NB4 (cell line): ENCODE data around the gene DGKD.

Source experiments
- POLR2A ChIP-seq: IDR thresholded peaks from 2 replicates; pipeline ENCODE4 v1.6.1; 2011; ENCODE audit warnings: mild to moderate bottlenecking; ENCODE audit not compliant: insufficient read length; ENCODE audit errors: extremely low read depth
- TF ChIP-seq, protein P1 (sequence below): IDR thresholded peaks from one replicate; pipeline ENCODE4 v1.5.1; 2012; ENCODE audit warnings: low read depth, low read length
- TF ChIP-seq, protein P2 (sequence below): IDR thresholded peaks from 2 replicates; pipeline ENCODE4 v1.6.1; 2011; ENCODE audit warnings: low read depth, low read length

DNA sequence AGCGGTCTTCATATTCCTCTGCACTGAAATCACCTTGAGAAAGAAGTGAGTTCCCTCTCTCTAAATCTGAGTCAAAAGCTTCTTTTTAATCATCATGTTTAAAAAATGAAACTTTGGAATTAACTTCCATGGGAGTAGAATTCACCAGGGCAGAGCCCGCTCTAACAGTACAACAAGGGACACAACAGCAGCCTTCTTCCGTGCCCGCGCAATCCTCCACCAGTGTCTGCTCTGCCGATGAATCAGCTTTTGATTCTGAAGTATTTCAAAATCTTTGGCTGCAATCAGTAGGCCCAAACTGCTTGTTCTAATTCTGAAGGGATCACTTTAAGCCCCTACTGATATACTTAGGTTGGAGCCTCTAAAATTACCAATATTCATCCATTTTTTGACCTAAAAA is 135.4 kb downstream of the DGKD start:
- TF ChIP-seq, protein P1, sequence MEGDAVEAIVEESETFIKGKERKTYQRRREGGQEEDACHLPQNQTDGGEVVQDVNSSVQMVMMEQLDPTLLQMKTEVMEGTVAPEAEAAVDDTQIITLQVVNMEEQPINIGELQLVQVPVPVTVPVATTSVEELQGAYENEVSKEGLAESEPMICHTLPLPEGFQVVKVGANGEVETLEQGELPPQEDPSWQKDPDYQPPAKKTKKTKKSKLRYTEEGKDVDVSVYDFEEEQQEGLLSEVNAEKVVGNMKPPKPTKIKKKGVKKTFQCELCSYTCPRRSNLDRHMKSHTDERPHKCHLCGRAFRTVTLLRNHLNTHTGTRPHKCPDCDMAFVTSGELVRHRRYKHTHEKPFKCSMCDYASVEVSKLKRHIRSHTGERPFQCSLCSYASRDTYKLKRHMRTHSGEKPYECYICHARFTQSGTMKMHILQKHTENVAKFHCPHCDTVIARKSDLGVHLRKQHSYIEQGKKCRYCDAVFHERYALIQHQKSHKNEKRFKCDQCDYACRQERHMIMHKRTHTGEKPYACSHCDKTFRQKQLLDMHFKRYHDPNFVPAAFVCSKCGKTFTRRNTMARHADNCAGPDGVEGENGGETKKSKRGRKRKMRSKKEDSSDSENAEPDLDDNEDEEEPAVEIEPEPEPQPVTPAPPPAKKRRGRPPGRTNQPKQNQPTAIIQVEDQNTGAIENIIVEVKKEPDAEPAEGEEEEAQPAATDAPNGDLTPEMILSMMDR, result no peak
- TF ChIP-seq, protein P2, sequence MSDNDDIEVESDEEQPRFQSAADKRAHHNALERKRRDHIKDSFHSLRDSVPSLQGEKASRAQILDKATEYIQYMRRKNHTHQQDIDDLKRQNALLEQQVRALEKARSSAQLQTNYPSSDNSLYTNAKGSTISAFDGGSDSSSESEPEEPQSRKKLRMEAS, result no peak
- TF ChIP-seq POLR2A, result no peak
